T-helper 1 cell treated with Interleukin-12 subunit alpha and Interleukin-12 subunit beta and Interleukin-4 antibody, amounts not matched to agents 30 ng/mL and 1 ng/mL, for 36 hours (primary cell): ENCODE data around the gene OXER1. TPM values are rescaled to one million over a fixed set of nuclear protein-coding genes. Genes with fewer than 3 reads are reported as not detected.
"Not testable (repeated sequence)": the region's sequence is repeated elsewhere in the genome, so short reads cannot be mapped to it uniquely, and the experiment has no call there.

Source experiments
- intact Hi-C: fragments of 100-400 bp; cut with micrococcal nuclease; formaldehyde crosslinking; loops from one replicate; pipeline ENCODE4 v1.15.1; 2024
- total RNA-seq: library from RNA; stranded (reverse); gene quantifications from 2 replicates; pipeline ENCODE4 v1.2.3, GENCODE V29; 2022

Gene OXER1
- total RNA-seq, 1 donor from 2014 or later, result 0.49 TPM

- intact Hi-C loops, result no loop called here
These were observed 10.8 kb downstream of the OXER1 start for GRCh38 chr2:42752816-42753813.

GRCh38 chr2:42752314-42752713 lies 11.6 kb downstream of the OXER1 start:
- intact Hi-C loops, result no loop called here

- intact Hi-C loops, result no loop called here
These were observed 15.1 kb downstream of the OXER1 start for GRCh38 chr2:42748840-42749239.

- intact Hi-C loops, result no loop called here
These were observed 16.5 kb downstream of the OXER1 start for GRCh38 chr2:42747422-42747821.

- intact Hi-C loops, result no loop called here
These were observed 19.3 kb downstream of the OXER1 start for GRCh38 chr2:42744545-42745082.

DNA sequence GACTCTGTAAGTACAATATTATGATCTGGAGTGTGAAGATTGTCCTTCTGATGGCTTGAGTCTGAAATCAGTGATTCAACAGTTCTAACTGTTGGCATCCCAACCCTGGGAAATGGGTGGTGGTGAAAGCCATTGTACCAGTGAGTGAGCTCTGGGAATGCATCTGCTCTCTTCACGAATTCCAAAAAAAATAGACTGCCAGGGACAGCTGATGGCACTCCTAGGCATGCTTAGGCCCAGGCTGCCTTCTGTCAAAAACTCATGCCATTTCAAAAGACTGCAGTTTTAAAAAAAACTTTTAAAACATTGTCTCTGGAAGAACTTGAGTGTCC lies 20.3 kb downstream of the OXER1 start:
- intact Hi-C loops, result no loop called here

DNA sequence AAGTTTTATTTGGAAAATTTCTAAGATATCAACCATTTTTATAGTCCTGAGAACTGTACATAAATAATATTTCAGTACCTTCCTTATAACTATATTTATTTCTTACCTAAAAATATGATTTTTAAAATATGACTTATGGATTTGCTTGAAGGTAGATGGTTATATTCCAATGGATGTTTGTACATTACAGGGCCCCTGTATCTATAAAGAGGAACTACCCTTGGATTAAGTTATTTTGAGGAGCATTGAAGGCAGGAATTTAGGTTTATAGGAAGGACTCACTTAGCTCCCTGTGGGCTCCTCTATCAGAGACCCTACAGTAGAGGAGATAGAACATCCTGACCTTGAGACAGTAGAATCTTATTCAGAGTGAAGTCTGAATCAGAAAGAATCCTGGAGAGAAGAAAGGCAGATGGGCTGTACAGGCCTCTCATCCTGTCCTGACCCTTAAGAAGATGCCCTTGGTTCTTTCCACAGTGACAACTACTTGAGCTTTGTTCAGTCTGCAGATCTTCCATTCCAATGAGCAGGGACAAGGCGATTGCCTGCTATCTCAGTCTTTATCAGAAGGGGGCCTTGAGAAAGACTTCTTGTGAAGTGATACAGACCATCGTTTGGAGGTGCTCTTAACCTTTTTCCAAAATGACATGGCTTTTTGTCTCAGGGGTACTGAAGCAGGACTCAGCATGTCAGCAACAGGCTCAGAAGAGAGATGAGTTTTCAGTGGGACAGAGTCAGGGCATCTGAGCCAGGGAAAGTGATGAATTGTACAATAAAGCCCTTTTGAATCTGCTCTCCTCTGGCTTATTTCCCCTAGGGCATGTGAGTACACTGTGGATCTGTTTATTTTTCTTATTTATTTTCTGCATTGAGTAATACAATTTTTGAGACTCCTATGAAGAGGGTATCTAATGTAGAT lies 20.9 kb downstream of the OXER1 start:
- intact Hi-C loops, result no loop called here

DNA sequence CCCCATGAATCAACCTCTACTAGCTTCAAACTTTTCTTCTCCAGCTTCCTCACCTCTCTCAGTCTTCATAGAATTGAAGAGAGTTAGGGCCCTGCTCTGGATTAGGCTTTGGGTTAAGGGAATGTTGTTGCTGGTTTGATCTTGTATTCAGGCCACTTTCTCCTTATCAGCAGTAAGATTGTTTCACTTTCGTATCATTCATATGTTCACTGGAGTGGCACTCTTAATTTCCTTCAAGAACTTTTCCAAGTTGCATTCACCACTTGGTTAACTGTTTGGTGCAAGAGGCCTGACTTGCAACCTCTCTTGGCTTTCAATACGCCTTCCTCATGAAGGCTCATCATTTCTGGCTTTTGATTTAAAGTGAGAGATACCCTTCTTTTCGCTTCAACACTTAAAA lies 22.8 kb downstream of the OXER1 start:
- intact Hi-C loops, result no loop called here

GRCh38 chr2:42736598-42737322 lies 27.2 kb downstream of the OXER1 start:
- intact Hi-C loops, result no loop called here

DNA sequence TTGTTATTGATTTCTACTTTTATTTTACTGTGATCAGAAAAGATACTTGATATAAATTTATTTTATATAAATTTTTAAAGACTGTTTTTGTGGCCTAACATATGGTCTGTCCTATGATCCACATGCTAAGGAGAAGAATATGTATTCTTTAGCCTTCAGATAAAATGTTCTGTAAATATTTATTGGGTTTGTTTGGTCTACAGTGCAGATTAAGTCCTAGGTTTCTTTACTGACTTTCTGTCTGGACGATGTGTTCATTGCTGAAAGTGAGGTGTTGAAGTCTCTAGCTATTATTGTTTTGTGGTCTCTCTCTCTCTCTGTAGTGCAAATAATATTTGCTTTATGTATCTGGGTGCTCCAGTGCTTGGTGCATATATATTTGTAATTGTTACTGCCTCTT lies 30.1 kb downstream of the OXER1 start:
- intact Hi-C loops, result no loop called here

DNA sequence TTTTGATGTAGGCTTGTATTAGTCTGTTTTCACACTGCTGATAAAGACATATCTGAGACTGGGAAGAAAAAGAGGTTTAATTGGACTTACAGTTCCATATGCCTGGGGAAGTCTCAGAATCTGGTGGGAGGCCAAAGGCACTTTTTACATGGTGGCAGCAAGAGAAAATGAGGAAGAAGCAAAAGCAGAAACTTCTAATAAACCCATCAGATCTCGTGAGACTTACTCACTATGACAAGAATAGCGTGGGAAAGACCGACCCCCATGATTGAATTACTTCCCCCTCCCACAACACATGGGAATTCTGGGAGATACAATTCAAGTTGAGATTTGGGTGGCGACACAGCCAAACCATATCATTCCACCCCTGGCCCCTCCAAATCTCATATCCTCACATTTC lies 32.6 kb downstream of the OXER1 start:
- intact Hi-C loops, result not testable (repeated sequence)

DNA sequence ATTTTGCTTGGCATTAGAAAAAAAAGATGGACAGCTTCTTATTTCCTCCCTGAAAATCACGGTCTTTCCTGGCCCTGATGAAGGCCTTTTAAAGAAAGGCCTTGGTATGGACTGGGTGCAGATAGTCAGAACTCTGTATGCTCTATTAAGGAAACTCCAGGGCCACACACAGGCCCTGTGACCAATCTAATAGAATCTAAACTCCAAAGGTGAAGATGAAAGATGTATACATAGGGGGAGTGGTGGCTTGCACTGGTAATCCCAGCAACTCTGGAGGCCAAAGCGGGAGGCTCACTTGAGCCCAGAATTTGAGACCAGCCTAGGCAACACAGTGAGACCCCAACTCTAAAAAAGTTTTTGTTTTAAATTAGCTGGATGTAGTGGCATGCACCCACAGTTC lies 37.3 kb downstream of the OXER1 start:
- intact Hi-C loops, result no loop called here

- intact Hi-C loops, result no loop called here
These were observed 38.3 kb downstream of the OXER1 start for GRCh38 chr2:42725657-42726056.

DNA sequence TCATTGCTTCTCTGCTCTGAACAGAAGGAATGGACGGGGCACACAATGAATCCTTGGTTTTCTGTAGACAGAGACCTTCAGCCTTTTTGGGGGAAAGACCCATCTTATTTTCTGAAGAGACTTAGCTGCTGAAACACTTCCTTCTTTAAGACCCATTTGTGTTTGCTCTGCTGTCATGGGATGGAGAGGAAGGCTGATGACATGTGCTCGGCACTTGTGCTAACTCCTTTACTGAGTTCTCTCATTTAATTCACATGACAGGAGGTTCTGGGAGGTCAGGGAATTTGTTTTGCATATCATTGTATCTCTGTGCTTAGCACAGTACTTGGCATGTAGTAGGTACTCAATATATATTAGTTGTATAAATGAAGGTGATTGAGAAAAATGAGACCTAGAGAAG lies 39.0 kb downstream of the OXER1 start:
- intact Hi-C loops, result loop anchor here (5.0 kb wide), 1 partner anchor 363 kb away; the partner anchor contains the start of gene COX7A2L

- intact Hi-C loops, result loop anchor here (5.0 kb wide), 1 partner anchor 361 kb away; the partner anchor contains the start of gene COX7A2L
These were observed 40.5 kb downstream of the OXER1 start for GRCh38 chr2:42723465-42723864.

DNA sequence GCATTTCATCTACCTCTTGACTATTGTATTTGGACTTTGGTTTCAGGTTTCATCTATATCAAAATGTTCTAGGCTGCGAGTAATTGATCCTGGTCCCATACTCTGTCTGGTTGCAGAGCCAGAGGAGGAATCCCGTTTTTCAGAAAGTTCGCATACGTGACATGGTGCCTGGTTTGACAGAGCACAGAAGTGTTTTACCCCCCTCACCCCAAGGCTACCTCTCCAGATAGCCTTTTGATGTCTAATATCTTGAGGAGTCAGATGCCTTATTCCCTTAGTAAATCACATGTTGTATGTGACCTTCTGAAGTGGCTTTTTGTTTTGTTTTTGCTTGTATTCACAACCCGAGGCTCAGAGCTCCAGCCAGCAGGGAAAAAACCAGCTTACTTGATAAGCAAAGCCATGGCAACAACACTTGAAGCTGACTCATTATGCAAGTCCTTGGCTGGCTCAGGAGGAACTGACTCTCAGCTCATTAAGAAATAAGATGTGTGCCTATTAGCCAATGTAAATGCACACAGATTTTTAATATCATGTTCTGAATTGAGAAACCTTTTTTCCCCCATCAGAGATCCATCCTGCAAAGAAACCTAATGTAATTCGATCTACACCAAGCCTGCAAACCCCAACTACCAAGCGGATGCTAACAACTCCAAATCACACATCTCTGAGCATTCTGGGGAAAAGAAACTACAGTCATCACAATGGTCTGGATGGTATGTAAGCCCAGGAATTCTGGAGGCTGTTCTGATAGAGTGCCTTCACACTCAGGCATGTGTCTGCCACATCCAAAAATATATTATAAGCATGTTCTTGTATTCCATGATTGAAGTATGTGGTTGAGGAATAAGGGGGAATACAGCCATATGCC lies 41.4 kb downstream of the OXER1 start:
- intact Hi-C loops, result loop anchor here (1.0 to 5.0 kb wide), 2 partner anchors 88 to 360 kb away; partner anchors contain the start of gene COX7A2L

DNA sequence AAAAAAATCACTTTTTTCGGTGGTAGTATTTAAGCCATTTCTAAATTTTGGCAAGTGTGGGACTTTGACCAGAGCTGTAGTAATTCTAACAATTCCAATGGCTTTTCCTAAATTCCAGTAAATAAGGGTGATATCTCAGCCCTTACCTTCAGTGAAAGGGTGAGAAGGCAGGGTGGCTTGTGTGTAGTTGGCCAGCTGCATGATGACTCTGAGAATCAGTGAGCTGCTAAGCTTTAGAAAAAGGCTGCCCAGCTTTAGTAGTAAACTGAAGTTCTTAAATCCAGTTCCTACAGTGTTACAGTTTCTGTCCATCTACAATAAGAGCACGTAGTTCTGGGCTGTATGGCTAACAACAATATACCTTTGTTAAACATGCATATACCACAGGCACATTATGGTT lies 42.0 kb downstream of the OXER1 start:
- intact Hi-C loops, result loop anchor here (1.0 to 5.0 kb wide), 2 partner anchors 88 to 360 kb away; partner anchors contain the start of gene COX7A2L

GRCh38 chr2:42714686-42715085 lies 49.2 kb downstream of the OXER1 start:
- intact Hi-C loops, result no loop called here

GRCh38 chr2:42713920-42714319 lies 50.0 kb downstream of the OXER1 start:
- intact Hi-C loops, result no loop called here

DNA sequence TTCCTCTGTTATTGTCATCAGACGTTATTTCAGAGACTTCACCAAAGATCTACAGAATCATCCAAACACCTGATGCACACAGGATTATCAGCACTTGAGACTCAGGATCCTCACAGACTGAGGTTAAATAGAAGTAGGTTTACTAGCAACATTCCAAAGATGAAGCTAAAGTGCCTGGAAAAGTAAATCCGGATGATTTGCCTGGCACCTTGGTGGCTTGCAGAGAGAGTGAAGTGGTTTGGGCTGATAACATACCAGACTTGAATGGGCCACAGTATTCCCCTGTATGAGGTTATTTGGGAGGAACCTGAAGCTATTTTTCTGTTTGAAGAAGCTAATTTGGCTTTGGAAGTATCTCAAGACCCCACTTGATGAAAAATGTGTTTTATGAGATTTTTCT lies 51.0 kb downstream of the OXER1 start:
- intact Hi-C loops, result no loop called here
